K562 (cell line): Measurements from ENCODE around the gene CCDC85B. TPM values are rescaled to one million over a fixed set of nuclear protein-coding genes. Genes with fewer than 3 reads are reported as not detected.

Source experiments
- E2F5 ChIP-seq: sonication (generic); formaldehyde crosslinking; IDR thresholded peaks from 2 replicates; pipeline ENCODE4 v1.8.0; 2022; ENCODE audit warnings: mild to moderate bottlenecking, missing genetic modification reagents
- EHMT2 ChIP-seq: fragments of 450-650 bp; IDR thresholded peaks from 2 replicates; pipeline ENCODE4 v1.6.1; 2018; ENCODE audit warnings: antibody characterized with exemption
- EP300 ChIP-seq: IDR thresholded peaks from 2 replicates; pipeline ENCODE4 v1.6.1; 2012; ENCODE audit warnings: low read length, improper control_type of control experiment
- FOXP1 ChIP-seq: sonication (generic); formaldehyde crosslinking; IDR thresholded peaks from 2 replicates; pipeline ENCODE4 v1.8.0; 2022; ENCODE audit warnings: mild to moderate bottlenecking, missing genetic modification reagents
- ID3 ChIP-seq, 2 experiments: fragments of 250-450 bp in 1 of 2; fragments of 450-650 bp in 1 of 2; sonication (Bioruptor Pico) in 1 of 2; IDR thresholded peaks; 2 replicates each; pipeline versions ENCODE4 v1.6.1 to v1.8.0; 2016 to 2021; ENCODE audit warnings: mild to moderate bottlenecking in 2 of 2, moderate library complexity in 2 of 2, missing compliant biosample characterization in 1 of 2, missing genetic modification characterization in 1 of 2
- MCM2 ChIP-seq: fragments of 450-650 bp; IDR thresholded peaks from 2 replicates; pipeline ENCODE4 v1.6.1; 2017; ENCODE audit warnings: low read depth, mild to moderate bottlenecking
- NR1H2 ChIP-seq: sonication (generic); formaldehyde crosslinking; IDR thresholded peaks from 2 replicates; pipeline ENCODE4 v1.4.0; 2020; ENCODE audit warnings: mild to moderate bottlenecking, missing genetic modification reagents
- PML ChIP-seq: IDR thresholded peaks from 2 replicates; pipeline ENCODE4 v1.6.1; 2012; ENCODE audit warnings: low read length, inconsistent platforms
- PRMT5 ChIP-seq: sonication (generic); formaldehyde crosslinking; IDR thresholded peaks from 2 replicates; pipeline ENCODE4 v1.5.0; 2020; ENCODE audit warnings: missing genetic modification reagents
- PYGO2 ChIP-seq: fragments of 450-650 bp; IDR thresholded peaks from 2 replicates; pipeline ENCODE4 v1.6.1; 2016; ENCODE audit warnings: mild to moderate bottlenecking, missing genetic modification characterization, moderate library complexity, missing compliant biosample characterization
- SMAD4 ChIP-seq: fragments of 250-450 bp; sonication (Bioruptor Pico); conservative IDR thresholded peaks from 2 replicates; pipeline ENCODE4 v1.8.0; 2021; ENCODE audit warnings: inconsistent platforms, mild to moderate bottlenecking, moderate library complexity
- SMARCB1 ChIP-seq: IDR thresholded peaks from 2 replicates; pipeline ENCODE4 v1.6.1; 2011; ENCODE audit warnings: improper control_type of control experiment, low read depth; ENCODE audit not compliant: insufficient read length
- SNAPC5 ChIP-seq: fragments of 250-450 bp; sonication (Bioruptor Pico); IDR thresholded peaks from 2 replicates; pipeline ENCODE4 v1.8.0; 2021; ENCODE audit warnings: moderate library complexity, mild to moderate bottlenecking, inconsistent platforms
- SNRNP70 ChIP-seq: fragments of 200-400 bp; formaldehyde crosslinking; optimal IDR thresholded peaks from 2 replicates; pipeline ENCODE3; 2017; ENCODE audit warnings: low read depth, low read length
- THRAP3 ChIP-seq: fragments of 450-650 bp; IDR thresholded peaks from 2 replicates; pipeline ENCODE4 v1.6.1; 2016; ENCODE audit warnings: mild to moderate bottlenecking, inconsistent platforms, borderline replicate concordance
- XRCC3 ChIP-seq: fragments of 450-650 bp; IDR thresholded peaks from 2 replicates; pipeline ENCODE4 v1.6.1; 2017; ENCODE audit warnings: mild to moderate bottlenecking, moderate library complexity
- ZKSCAN3 ChIP-seq: fragments of 250-450 bp; sonication (Bioruptor Pico); IDR thresholded peaks from 2 replicates; pipeline ENCODE4 v1.4.0; 2020
- ZMIZ1 ChIP-seq, 2 experiments: fragments of 150-350 bp in 1 of 2; IDR thresholded peaks; 2 replicates each; pipeline ENCODE4 v1.6.1; 2012 to 2016; ENCODE audit warnings: low read depth in 2 of 2, low read length in 2 of 2, mild to moderate bottlenecking in 1 of 2, moderate library complexity in 1 of 2
- ZNF398 ChIP-seq: fragments of 250-450 bp; sonication (Bioruptor Pico); IDR thresholded peaks from 2 replicates; pipeline ENCODE4 v1.8.0; 2021; ENCODE audit warnings: moderate library complexity, mild to moderate bottlenecking, inconsistent platforms
- polyA plus RNA-seq, 8 experiments: library from polyadenylated mRNA; depleted of rRNA in 4 of 8; stranded (reverse) in 5 of 8; unstranded in 3 of 8; fragments of >200 nt; fragmentation: Nextera tagmentation in 2 of 8; fragmentation: Illumina TruSeq in 1 of 8; extraction: Ambion mirVana in 2 of 8; extraction: Trizol in 1 of 8; gene quantifications; 2 replicates each; pipeline versions ENCODE4 v1.2.1 to v1.2.3, GENCODE V29; 2011 to 2014; ENCODE audit warnings: inconsistent platforms in 1 of 8, missing spikeins in 1 of 8
- total RNA-seq, 7 experiments: library from RNA; depleted of rRNA in 6 of 7; stranded (reverse); fragments of >200 nt in 6 of 7; fragmentation: Illumina TruSeq in 2 of 7; extraction: Trizol in 2 of 7; gene quantifications; 2 replicates each; pipeline versions ENCODE4 v1.2.1 to v1.2.3, GENCODE V29; 2011 to 2021; ENCODE audit warnings: low replicate concordance in 1 of 7

Gene CCDC85B
- total and polyA plus RNA-seq, 9 of the 15 experiments (the other 6 are each of a cell fraction or from before 2014, with no cell fraction given): 0.14 to 138 (median 6.2) TPM

- TF ChIP-seq FOXP1 (CRISPR knock-in tag): no peak; the same call in 1 of the 2 replicates
- TF ChIP-seq SMARCB1: no peak
- TF ChIP-seq PRMT5 (CRISPR knock-in tag): no peak
- peak; percentile 78 for TF ChIP-seq SMAD4 (CRISPR knock-in tag)
- TF ChIP-seq THRAP3: 0 out of 2 replicates have a peak, but pooled peaks have one; percentile 19
- TF ChIP-seq ZMIZ1 (IDR thresholded peaks at IDR 0.05; ENCODE audit: low read depth in 2 of 2, low read length in 2 of 2): peak in 1 of 2 experiments; percentile 75; a peak in 2 of 4 replicates
- TF ChIP-seq PML: no peak; the same call in 1 of the 2 replicates
- TF ChIP-seq SNRNP70: no peak
- no peak for TF ChIP-seq SNAPC5 (CRISPR knock-in tag)
- no peak for TF ChIP-seq EHMT2
- TF ChIP-seq EP300: peak; percentile 23; the same call in 1 of the 2 replicates
- no peak for TF ChIP-seq ID3 (CRISPR knock-in tag; IDR thresholded peaks at IDR 0.05)
- 0 out of 2 replicates have a peak, but pooled peaks have one; percentile 39 for TF ChIP-seq ID3 (tag; IDR thresholded peaks at IDR 0.05)
- TF ChIP-seq NR1H2: peak; percentile 72; the same call in 1 of the 2 replicates
- TF ChIP-seq ZKSCAN3 (CRISPR knock-in tag): no peak
- TF ChIP-seq XRCC3: no peak
- no peak for TF ChIP-seq PYGO2 (tag)
- TF ChIP-seq MCM2: no peak
- no peak for TF ChIP-seq E2F5 (CRISPR knock-in tag)
- no peak for TF ChIP-seq ZNF398
Observed at GRCh38 chr11:65888163-65888814, 2.2 kb upstream of the CCDC85B start, which contains the start of gene FIBP (continued).
